MM.1S (cell line): Measurements from ENCODE around the gene ATF7.

ENCODE experiments used
- EZH2phosphoT487 ChIP-seq: fragments of 300-600 bp; sonication (generic); IDR thresholded peaks from 2 replicates; pipeline ENCODE4 v1.6.1; 2018; ENCODE audit warnings: antibody characterized with exemption, low read length
- TF ChIP-seq, protein P1 (sequence below): fragments of 300-600 bp; sonication (generic); IDR thresholded peaks from 2 replicates; pipeline ENCODE4 v1.5.1; 2016; ENCODE audit warnings: antibody characterized with exemption, low read length, mixed read lengths

DNA sequence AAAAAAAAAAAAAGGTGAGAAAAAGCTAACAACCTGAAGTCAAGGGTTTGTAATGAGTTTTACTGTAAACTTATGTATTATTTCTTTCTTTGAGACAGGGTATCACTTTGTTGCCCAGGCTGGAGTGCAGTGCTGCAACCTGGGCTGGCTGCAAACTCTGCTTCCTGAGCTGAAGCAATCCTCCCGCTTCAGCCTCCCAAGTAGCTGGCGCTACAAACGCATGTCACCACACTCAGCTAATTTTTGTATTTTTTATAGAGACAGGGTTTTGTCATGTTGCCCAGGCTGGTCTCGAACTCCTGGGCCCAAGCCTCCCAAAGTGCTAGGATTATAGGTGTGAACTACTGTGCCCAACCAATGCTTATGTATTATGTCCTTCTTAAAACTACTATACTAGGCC is 9.2 kb downstream of the ATF7 start:
- TF ChIP-seq, protein P1, sequence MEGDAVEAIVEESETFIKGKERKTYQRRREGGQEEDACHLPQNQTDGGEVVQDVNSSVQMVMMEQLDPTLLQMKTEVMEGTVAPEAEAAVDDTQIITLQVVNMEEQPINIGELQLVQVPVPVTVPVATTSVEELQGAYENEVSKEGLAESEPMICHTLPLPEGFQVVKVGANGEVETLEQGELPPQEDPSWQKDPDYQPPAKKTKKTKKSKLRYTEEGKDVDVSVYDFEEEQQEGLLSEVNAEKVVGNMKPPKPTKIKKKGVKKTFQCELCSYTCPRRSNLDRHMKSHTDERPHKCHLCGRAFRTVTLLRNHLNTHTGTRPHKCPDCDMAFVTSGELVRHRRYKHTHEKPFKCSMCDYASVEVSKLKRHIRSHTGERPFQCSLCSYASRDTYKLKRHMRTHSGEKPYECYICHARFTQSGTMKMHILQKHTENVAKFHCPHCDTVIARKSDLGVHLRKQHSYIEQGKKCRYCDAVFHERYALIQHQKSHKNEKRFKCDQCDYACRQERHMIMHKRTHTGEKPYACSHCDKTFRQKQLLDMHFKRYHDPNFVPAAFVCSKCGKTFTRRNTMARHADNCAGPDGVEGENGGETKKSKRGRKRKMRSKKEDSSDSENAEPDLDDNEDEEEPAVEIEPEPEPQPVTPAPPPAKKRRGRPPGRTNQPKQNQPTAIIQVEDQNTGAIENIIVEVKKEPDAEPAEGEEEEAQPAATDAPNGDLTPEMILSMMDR: no peak
- TF ChIP-seq EZH2phosphoT487: no peak
